Esophagus squamous epithelium (tissue), 5 donors: ENCODE results near the gene SLC25A13. TPM values are rescaled to one million over a fixed set of nuclear protein-coding genes. Genes with fewer than 3 reads are reported as not detected.

Experiments used
- DNase-seq: peaks from one replicate; lab custom pipeline; 2025; lab: John Stamatoyannopoulos, UW
- H3K27ac ChIP-seq, 4 donors: fragments of 200-600 bp; sonication (generic); one replicate each; pipeline ENCODE4 v1.5.1; 2016 to 2019; ENCODE audit warnings: mild to moderate bottlenecking in 1 of 4
- H3K27me3 ChIP-seq, 4 donors: fragments of 200-600 bp; sonication (generic); 1 replicate in 3 of 4; 2 replicates in 1 of 4; pipeline versions ENCODE4 v1.5.1 to v1.6.0; 2017 to 2021; ENCODE audit warnings: antibody characterized with exemption in 1 of 4
- H3K36me3 ChIP-seq, 3 donors: fragments of 200-600 bp; sonication (generic); one replicate each; pipeline ENCODE4 v1.5.1; 2016 to 2019
- H3K4me1 ChIP-seq, 3 donors: fragments of 200-600 bp; sonication (generic); one replicate each; pipeline ENCODE4 v1.5.1; 2017 to 2019
- H3K4me3 ChIP-seq, 4 donors: fragments of 200-600 bp; sonication (generic); 1 replicate in 3 of 4; 2 replicates in 1 of 4; pipeline ENCODE4 v1.5.1; 2016 to 2019; ENCODE audit warnings: mild to moderate bottlenecking in 2 of 4, moderate library complexity in 1 of 4
- H3K9me3 ChIP-seq, 3 donors: fragments of 200-600 bp; sonication (generic); one replicate each; pipeline ENCODE4 v1.5.1; 2016 to 2019
- POLR2A ChIP-seq, 4 donors: fragments of 450-650 bp; IDR thresholded peaks; one replicate each; pipeline ENCODE4 v1.6.1; 2017; ENCODE audit warnings: antibody characterized with exemption in 4 of 4, mild to moderate bottlenecking in 4 of 4, moderate library complexity in 3 of 4
- WGBS, 2 donors: methylation state at CpG; one replicate each; pipeline ENCODE4 v1.1.5; 2018; 5-methylcytosine and 5-hydroxymethylcytosine counted together
- intact Hi-C: fragments of 100-400 bp; cut with DNase I; formaldehyde crosslinking; loops from one replicate; pipeline ENCODE4 v1.15.0; 2022
- total RNA-seq, 4 donors: library from RNA; depleted of rRNA; stranded (reverse); fragments of >200 nt; gene quantifications; one replicate each; pipeline ENCODE4 v1.1.0, GENCODE V29; 2016
- TF ChIP-seq, protein P1 (sequence below), 6 experiments: fragments of 450-650 bp in 4 of 6; fragments of 200-600 bp in 2 of 6; sonication (generic) in 2 of 6; IDR thresholded peaks; one replicate each; pipeline ENCODE4 v1.5.1; 2016 to 2019; ENCODE audit warnings: antibody characterized with exemption in 6 of 6, mild to moderate bottlenecking in 4 of 6, moderate library complexity in 4 of 6
- donor health status: DM: yes; HTN: yes; CAD: no.

The SLC25A13 gene
- total RNA-seq, 4 donors from 2014 or later: 12.7 to 37.3 (median 23.0) TPM

DNA sequence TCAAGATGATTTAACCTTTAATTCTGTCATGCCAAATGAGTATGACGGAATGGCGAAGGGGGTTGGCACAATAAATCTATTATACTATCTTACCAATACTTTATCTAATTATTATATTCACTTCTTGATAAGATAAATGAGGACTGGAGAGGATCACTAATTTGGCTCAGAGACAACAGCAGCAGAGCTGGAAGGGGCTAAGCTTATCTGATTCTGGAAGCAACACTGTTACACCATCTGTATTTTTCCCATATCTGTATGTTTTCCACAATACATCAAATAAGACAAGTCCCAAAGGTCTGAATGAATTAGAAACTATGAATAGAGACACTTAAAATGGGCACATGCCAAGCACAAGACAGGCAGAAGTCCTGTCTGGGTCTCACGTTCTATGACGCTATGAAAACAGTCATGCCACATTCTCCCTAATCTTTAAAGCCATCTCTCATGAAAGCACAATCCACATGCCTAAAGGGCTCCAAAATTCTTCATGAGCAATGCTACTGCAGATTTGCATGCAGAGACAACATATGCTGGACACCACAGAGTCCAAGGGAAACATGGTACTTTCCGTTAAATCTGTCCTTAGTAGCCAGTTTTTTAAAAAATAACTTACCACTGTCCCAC, 88.3 kb downstream of the SLC25A13 start:
- intact Hi-C loops: no loop called here

GRCh38 chr7:96233084-96233483, 88.8 kb downstream of the SLC25A13 start:
- Histone ChIP-seq H3K27ac (no peak overlapping the region), H3K36me3 (peaks cover 0 to 22% (median 4%) of the 10 kb centered on the region in 3 donors), H3K27me3 (no peaks in the 10 kb centered on the region), H3K4me3 (no peak overlapping the region), H3K9me3 (no peaks in the 10 kb centered on the region), H3K4me1 (peaks cover 0 to 26% (median 5%) of the 10 kb centered on the region in 3 donors)
- WGBS, 2 donors: 59 to 77% methylated on average over 3 of the region's 3 CpGs
- intact Hi-C loops: no loop called here
- DNase-seq: no peak
- TF ChIP-seq, protein P1, sequence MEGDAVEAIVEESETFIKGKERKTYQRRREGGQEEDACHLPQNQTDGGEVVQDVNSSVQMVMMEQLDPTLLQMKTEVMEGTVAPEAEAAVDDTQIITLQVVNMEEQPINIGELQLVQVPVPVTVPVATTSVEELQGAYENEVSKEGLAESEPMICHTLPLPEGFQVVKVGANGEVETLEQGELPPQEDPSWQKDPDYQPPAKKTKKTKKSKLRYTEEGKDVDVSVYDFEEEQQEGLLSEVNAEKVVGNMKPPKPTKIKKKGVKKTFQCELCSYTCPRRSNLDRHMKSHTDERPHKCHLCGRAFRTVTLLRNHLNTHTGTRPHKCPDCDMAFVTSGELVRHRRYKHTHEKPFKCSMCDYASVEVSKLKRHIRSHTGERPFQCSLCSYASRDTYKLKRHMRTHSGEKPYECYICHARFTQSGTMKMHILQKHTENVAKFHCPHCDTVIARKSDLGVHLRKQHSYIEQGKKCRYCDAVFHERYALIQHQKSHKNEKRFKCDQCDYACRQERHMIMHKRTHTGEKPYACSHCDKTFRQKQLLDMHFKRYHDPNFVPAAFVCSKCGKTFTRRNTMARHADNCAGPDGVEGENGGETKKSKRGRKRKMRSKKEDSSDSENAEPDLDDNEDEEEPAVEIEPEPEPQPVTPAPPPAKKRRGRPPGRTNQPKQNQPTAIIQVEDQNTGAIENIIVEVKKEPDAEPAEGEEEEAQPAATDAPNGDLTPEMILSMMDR (IDR thresholded peaks at IDR 0.05): no peak
- no peak for TF ChIP-seq POLR2A (IDR thresholded peaks at IDR 0.05)

More for the DNA sequence above, 88.3 kb downstream of the SLC25A13 start:
- 89 to 97% methylated on average over 5 of the region's 5 CpGs for WGBS, 2 donors
- Histone ChIP-seq H3K36me3 (peaks cover 0 to 18% (median 4%) of the 10 kb centered on the region in 3 donors), H3K4me1 (peaks cover 0 to 26% (median 5%) of the 10 kb centered on the region in 3 donors), H3K27ac (no peak overlapping the region), H3K4me3 (no peak overlapping the region), H3K9me3 (no peaks in the 10 kb centered on the region), H3K27me3 (no peaks in the 10 kb centered on the region)
- no peak for DNase-seq
- no peak for TF ChIP-seq POLR2A (IDR thresholded peaks at IDR 0.05)
- TF ChIP-seq, protein P1 (IDR thresholded peaks at IDR 0.05): no peak

DNA sequence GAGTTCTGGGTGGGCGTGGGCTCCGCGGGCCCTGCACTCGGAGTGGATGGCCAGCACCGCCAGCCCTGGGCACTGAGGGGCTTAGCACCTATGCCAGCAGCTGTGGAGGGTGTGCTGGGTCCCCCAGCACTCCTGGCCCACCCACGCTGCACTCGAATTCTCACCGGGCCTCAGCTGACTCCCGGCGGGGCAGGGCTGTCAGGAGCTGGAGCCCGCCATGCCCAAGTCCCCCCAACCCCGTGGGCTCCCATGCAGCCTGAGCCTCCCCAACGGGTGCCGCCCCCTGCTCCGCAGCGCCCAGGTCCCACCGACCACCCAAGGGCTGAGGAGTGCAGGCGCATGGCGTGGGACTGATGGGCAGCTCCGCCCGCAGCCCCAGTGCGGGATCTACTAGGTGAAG, 93.1 kb downstream of the SLC25A13 start:
- no peak for DNase-seq
- TF ChIP-seq POLR2A (IDR thresholded peaks at IDR 0.05): no peak
- TF ChIP-seq, protein P1 (IDR thresholded peaks at IDR 0.05): no peak

GRCh38 chr7:96225251-96225650, 96.6 kb downstream of the SLC25A13 start:
- TF ChIP-seq, protein P1 (IDR thresholded peaks at IDR 0.05): no peak
- no peak for TF ChIP-seq POLR2A (IDR thresholded peaks at IDR 0.05)
- Histone ChIP-seq H3K4me1 (peaks cover 0 to 4% (median 0%) of the 10 kb centered on the region in 3 donors), H3K36me3 (peaks cover 0 to 15% (median 0%) of the 10 kb centered on the region in 3 donors), H3K27ac (no peak overlapping the region), H3K27me3 (no peaks in the 10 kb centered on the region), H3K9me3 (no peaks in the 10 kb centered on the region), H3K4me3 (no peak overlapping the region)
- intact Hi-C loops: no loop called here
- 93 to 94% methylated on average over 3 to 4 of the region's 5 CpGs for WGBS, 2 donors
- DNase-seq: no peak

More for the DNA sequence above, 93.1 kb downstream of the SLC25A13 start:
- Histone ChIP-seq H3K27ac (no peak overlapping the region), H3K4me3 (no peak overlapping the region), H3K36me3 (peaks cover 0 to 18% (median 2%) of the 10 kb centered on the region in 3 donors), H3K9me3 (no peaks in the 10 kb centered on the region), H3K4me1 (no peaks in the 10 kb centered on the region), H3K27me3 (no peaks in the 10 kb centered on the region)
- WGBS, 2 donors: no CpG with 5 or more reads among the region's 22 CpGs
- intact Hi-C loops: no loop called here

DNA sequence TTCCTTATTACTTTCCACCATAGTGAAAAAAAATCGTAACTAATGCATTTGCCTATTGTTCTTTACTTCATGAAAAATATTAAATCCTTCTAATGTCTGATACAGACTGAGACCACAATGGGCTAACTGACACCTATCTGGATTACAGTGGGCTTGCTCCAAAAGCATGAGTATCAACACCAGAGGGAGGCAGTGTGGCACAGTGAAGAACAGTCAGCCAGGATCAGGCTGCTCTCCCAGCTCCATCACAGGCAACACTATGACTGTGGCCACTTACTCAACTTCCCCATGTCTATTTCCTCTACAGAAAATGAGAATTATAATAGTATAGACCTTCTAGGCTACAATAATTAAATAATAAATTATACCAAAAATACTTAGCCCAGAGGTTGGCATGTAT, 97.2 kb downstream of the SLC25A13 start:
- 94 to 100% methylated on average over 1 of the region's 1 CpG for WGBS, 2 donors
- peaks cover 0 to 14% (median 0%) of the 10 kb centered on the region in 3 donors for H3K36me3 ChIP-seq
- no peak for TF ChIP-seq POLR2A (IDR thresholded peaks at IDR 0.05)
- TF ChIP-seq, protein P1 (IDR thresholded peaks at IDR 0.05): no peak
- no peak overlapping the region for H3K4me3 ChIP-seq
- no peak overlapping the region for H3K27ac ChIP-seq
- H3K9me3 ChIP-seq: no peaks in the 10 kb centered on the region
- H3K27me3 ChIP-seq: no peaks in the 10 kb centered on the region
- peaks cover 0 to 5% (median 5%) of the 10 kb centered on the region in 3 donors for H3K4me1 ChIP-seq
- intact Hi-C loops: no loop called here
- DNase-seq: no peak
